ENCODE data around the gene ZBTB25.
A peak's percentile ranks its signal among the peaks of the same experiment; 100 is the strongest.

DNA sequence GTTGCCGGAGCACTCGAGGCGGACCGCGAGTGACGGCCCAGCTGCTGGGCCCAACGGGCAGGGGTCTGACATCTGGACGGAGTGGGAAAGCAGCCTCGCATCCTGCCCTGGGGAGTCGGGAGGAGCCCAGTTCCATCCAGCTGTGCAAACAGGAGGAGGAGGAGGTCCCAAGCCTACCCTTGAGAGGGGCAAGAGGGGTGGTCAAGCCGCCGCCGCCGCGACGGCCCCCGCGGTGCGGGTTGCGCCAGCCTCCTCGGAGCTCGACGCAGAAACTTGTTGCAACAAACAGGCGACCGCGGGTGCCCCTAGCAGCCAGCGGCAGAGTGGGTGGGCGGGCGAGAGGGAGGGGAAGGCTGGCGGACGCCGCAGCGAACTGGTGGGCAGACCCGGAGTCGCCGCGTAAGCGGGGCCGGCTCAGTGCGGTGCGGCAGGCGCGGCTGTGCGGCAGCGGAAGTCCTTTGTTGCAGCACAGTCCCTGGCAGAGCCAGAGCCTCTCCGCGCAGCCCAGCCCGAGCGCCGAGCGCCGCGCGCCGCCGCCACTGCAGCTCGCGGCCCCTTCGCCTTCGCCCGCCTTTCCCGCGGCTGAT lies 765 bp upstream of the ZBTB25 start, which contains the start of gene ZBTB1:
- TF ChIP-seq, protein P1, sequence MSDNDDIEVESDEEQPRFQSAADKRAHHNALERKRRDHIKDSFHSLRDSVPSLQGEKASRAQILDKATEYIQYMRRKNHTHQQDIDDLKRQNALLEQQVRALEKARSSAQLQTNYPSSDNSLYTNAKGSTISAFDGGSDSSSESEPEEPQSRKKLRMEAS (IDR thresholded peaks at IDR 0.05) = no peak; the same call in none of the 2 replicates
- TF ChIP-seq EGR1 (IDR thresholded peaks at IDR 0.05) = peak; percentile 66; the same call in 1 of the 2 replicates
- TF ChIP-seq TAF1 (IDR thresholded peaks at IDR 0.05; ENCODE audit: low read depth) = peak; percentile 55
- no peak for TF ChIP-seq REST (IDR thresholded peaks at IDR 0.05; ENCODE audit: low read depth)
- TF ChIP-seq CEBPB (IDR thresholded peaks at IDR 0.05) = peak; percentile 52
- peak; percentile 42; the same call in 1 of the 2 replicates for TF ChIP-seq EP300 (IDR thresholded peaks at IDR 0.05; ENCODE audit: borderline replicate concordance)
- TF ChIP-seq, protein P2, sequence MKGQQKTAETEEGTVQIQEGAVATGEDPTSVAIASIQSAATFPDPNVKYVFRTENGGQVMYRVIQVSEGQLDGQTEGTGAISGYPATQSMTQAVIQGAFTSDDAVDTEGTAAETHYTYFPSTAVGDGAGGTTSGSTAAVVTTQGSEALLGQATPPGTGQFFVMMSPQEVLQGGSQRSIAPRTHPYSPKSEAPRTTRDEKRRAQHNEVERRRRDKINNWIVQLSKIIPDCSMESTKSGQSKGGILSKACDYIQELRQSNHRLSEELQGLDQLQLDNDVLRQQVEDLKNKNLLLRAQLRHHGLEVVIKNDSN (IDR thresholded peaks at IDR 0.05) = no peak
- TF ChIP-seq RAD21 (IDR thresholded peaks at IDR 0.05; ENCODE audit: low read depth) = no peak

Measured in Ishikawa (cell line).